Keratinocyte (primary cell): ENCODE data around the gene MCM9.

Experiments
- EZH2 ChIP-seq: IDR thresholded peaks from one replicate; pipeline ENCODE4 v1.6.1; 2012; ENCODE audit warnings: inconsistent platforms, mild to moderate bottlenecking, low read length, moderate library complexity
- TF ChIP-seq, protein P1 (sequence below), 3 experiments: IDR thresholded peaks in 1 of 3; conservative IDR thresholded peaks in 1 of 3; optimal IDR thresholded peaks in 1 of 3; 2 replicates in 2 of 3; 3 replicates in 1 of 3; pipeline versions ENCODE3 to v1.5.1; 2011; ENCODE audit warnings: low read length in 3 of 3, mild to moderate bottlenecking in 3 of 3, moderate library complexity in 2 of 3, control low read depth in 1 of 3, inconsistent platforms in 1 of 3; ENCODE audit not compliant: insufficient read depth in 2 of 3; ENCODE audit errors: extremely low read depth in 1 of 3

- TF ChIP-seq, protein P1, sequence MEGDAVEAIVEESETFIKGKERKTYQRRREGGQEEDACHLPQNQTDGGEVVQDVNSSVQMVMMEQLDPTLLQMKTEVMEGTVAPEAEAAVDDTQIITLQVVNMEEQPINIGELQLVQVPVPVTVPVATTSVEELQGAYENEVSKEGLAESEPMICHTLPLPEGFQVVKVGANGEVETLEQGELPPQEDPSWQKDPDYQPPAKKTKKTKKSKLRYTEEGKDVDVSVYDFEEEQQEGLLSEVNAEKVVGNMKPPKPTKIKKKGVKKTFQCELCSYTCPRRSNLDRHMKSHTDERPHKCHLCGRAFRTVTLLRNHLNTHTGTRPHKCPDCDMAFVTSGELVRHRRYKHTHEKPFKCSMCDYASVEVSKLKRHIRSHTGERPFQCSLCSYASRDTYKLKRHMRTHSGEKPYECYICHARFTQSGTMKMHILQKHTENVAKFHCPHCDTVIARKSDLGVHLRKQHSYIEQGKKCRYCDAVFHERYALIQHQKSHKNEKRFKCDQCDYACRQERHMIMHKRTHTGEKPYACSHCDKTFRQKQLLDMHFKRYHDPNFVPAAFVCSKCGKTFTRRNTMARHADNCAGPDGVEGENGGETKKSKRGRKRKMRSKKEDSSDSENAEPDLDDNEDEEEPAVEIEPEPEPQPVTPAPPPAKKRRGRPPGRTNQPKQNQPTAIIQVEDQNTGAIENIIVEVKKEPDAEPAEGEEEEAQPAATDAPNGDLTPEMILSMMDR (optimal IDR thresholded peaks at IDR 0.05 in 1 of 3, IDR thresholded peaks at IDR 0.05 in 1 of 3, conservative IDR thresholded peaks at IDR 0.05 in 1 of 3; ENCODE audit: extremely low read depth in 1 of 3, insufficient read depth in 2 of 3, low read length in 3 of 3), result no peak
- no peak for TF ChIP-seq EZH2
Observed at GRCh38 chr6:118772886-118773285, 162.1 kb downstream of the MCM9 start.
